Fibroblast of skin of scalp (primary cell): ENCODE data around the gene ZNF362.
"Not testable (repeated sequence)": the region's sequence is repeated elsewhere in the genome, so short reads cannot be mapped to it uniquely, and the experiment has no call there.

Source experiments
- DNase-seq: peaks from one replicate; pipeline ENCODE4 v3.0.0-alpha.2; 2013

The ZNF362 gene

GRCh38 chr1:33288976-33289857 lies 32.9 kb downstream of the ZNF362 start:
- DNase-seq: no peak

GRCh38 chr1:33289858-33290154 lies 33.5 kb downstream of the ZNF362 start:
- no peak for DNase-seq

GRCh38 chr1:33290615-33291014 lies 34.3 kb downstream of the ZNF362 start:
- not testable (repeated sequence) for DNase-seq

GRCh38 chr1:33292726-33293340 lies 36.5 kb downstream of the ZNF362 start:
- no peak for DNase-seq

- no peak for DNase-seq
These were observed 38.0 kb downstream of the ZNF362 start for GRCh38 chr1:33294071-33295010.

- no peak for DNase-seq
These were observed 38.7 kb downstream of the ZNF362 start for GRCh38 chr1:33295023-33295422.

GRCh38 chr1:33295450-33296081 lies 39.3 kb downstream of the ZNF362 start:
- DNase-seq: peak; percentile 76

GRCh38 chr1:33296082-33296458 lies 39.8 kb downstream of the ZNF362 start:
- no peak for DNase-seq

GRCh38 chr1:33296824-33297223 lies 40.5 kb downstream of the ZNF362 start:
- DNase-seq: no peak

GRCh38 chr1:33297911-33298622 lies 41.8 kb downstream of the ZNF362 start:
- DNase-seq: no peak

- peak; percentile 61 for DNase-seq
These were observed 42.5 kb downstream of the ZNF362 start for GRCh38 chr1:33298623-33299277.

- DNase-seq: no peak
These were observed 43.3 kb downstream of the ZNF362 start for GRCh38 chr1:33299461-33300155.

GRCh38 chr1:33300673-33301072 lies 44.4 kb downstream of the ZNF362 start:
- peak; percentile 39 for DNase-seq

GRCh38 chr1:33301273-33301984 lies 45.1 kb downstream of the ZNF362 start:
- no peak for DNase-seq

GRCh38 chr1:33302325-33302724 lies 46.0 kb downstream of the ZNF362 start:
- DNase-seq: no peak

- no peak for DNase-seq
These were observed 48.7 kb downstream of the ZNF362 start for GRCh38 chr1:33305016-33305415.

GRCh38 chr1:33305816-33306652 lies 49.7 kb downstream of the ZNF362 start:
- DNase-seq: no peak

- peak; percentile 41 for DNase-seq
These were observed 50.6 kb downstream of the ZNF362 start for GRCh38 chr1:33306653-33307493.
